Neural progenitor cell (in vitro differentiated cells): ENCODE results near the gene BCAS1. TPM values are rescaled to one million over a fixed set of nuclear protein-coding genes. Genes with fewer than 3 reads are reported as not detected.

Experiments
- DNase-seq: peaks from one replicate; pipeline ENCODE4 v3.0.0-alpha.2; 2016; ENCODE audit warnings: low spot score
- H2AFZ ChIP-seq: fragments of 200-600 bp; sonication (generic); replicated peaks from 2 replicates; pipeline ENCODE4 v1.6.1; 2016; ENCODE audit warnings: antibody characterized with exemption
- H3F3A ChIP-seq: fragments of 200-600 bp; sonication (generic); 2 replicates; pipeline ENCODE4 v1.6.1; 2016; ENCODE audit warnings: antibody characterized with exemption, low read depth
- H3K27ac ChIP-seq: fragments of 200-600 bp; sonication (generic); 2 replicates; pipeline ENCODE4 v1.5.1; 2016; ENCODE audit warnings: mild to moderate bottlenecking
- H3K27me3 ChIP-seq: fragments of 200-600 bp; sonication (generic); 2 replicates; pipeline ENCODE4 v1.6.1; 2016; ENCODE audit warnings: mild to moderate bottlenecking, moderate library complexity
- H3K36me3 ChIP-seq: fragments of 200-600 bp; sonication (generic); 2 replicates; pipeline ENCODE4 v1.5.1; 2016
- H3K4me1 ChIP-seq: fragments of 200-600 bp; sonication (generic); 2 replicates; pipeline ENCODE4 v1.6.1; 2016; ENCODE audit warnings: mixed run types
- H3K4me2 ChIP-seq: fragments of 200-600 bp; sonication (generic); 2 replicates; pipeline ENCODE4 v1.6.1; 2016
- H3K4me3 ChIP-seq: fragments of 200-600 bp; sonication (generic); 2 replicates; pipeline ENCODE4 v1.5.1; 2016
- H3K79me2 ChIP-seq: fragments of 200-600 bp; sonication (generic); 2 replicates; pipeline ENCODE4 v1.6.1; 2016; ENCODE audit warnings: low read depth
- H3K9ac ChIP-seq: fragments of 200-600 bp; sonication (generic); 2 replicates; pipeline ENCODE4 v1.6.1; 2016
- H3K9me3 ChIP-seq: fragments of 200-600 bp; sonication (generic); 2 replicates; pipeline ENCODE4 v1.5.1; 2016; ENCODE audit warnings: low read depth
- H4K20me1 ChIP-seq: fragments of 200-600 bp; sonication (generic); 2 replicates; pipeline ENCODE4 v1.6.1; 2016; ENCODE audit warnings: low read depth
- H3K27ac Mint-ChIP-seq: 3 replicates; pipeline ENCODE4 v1.8.0; 2021; ENCODE audit warnings: mixed read lengths
- H3K27me3 Mint-ChIP-seq: 2 replicates; pipeline ENCODE4 v1.8.0; 2022; ENCODE audit warnings: low read depth, mild to moderate bottlenecking, inconsistent platforms, moderate library complexity, mixed read lengths; ENCODE audit not compliant: insufficient read depth
- H3K36me3 Mint-ChIP-seq: 3 replicates; pipeline ENCODE4 v1.8.0; 2021; ENCODE audit warnings: mixed read lengths
- H3K4me1 Mint-ChIP-seq: 3 replicates; pipeline ENCODE4 v1.8.0; 2021; ENCODE audit warnings: mixed read lengths
- H3K4me3 Mint-ChIP-seq: 3 replicates; pipeline ENCODE4 v1.8.0; 2021; ENCODE audit warnings: mild to moderate bottlenecking, moderate library complexity, mixed read lengths
- H3K9me3 Mint-ChIP-seq: 3 replicates; pipeline ENCODE4 v1.8.0; 2020; ENCODE audit warnings: mixed read lengths
- CTCF ChIP-seq: fragments of 200-600 bp; sonication (generic); IDR thresholded peaks from 2 replicates; pipeline ENCODE4 v1.5.1; 2017; ENCODE audit warnings: antibody characterized with exemption, mild to moderate bottlenecking
- EZH2 ChIP-seq: fragments of 200-600 bp; sonication (generic); IDR thresholded peaks from 2 replicates; pipeline ENCODE4 v1.6.1; 2017; ENCODE audit warnings: antibody characterized with exemption, mild to moderate bottlenecking, moderate library complexity
- EZH2phosphoT487 ChIP-seq: fragments of 200-600 bp; sonication (generic); IDR thresholded peaks from 2 replicates; pipeline ENCODE4 v1.6.1; 2017; ENCODE audit warnings: antibody characterized with exemption
- total RNA-seq: library from RNA; depleted of rRNA; stranded (reverse); fragments of >200 nt; gene quantifications from 2 replicates; pipeline ENCODE4 v1.2.3, GENCODE V29; 2015; ENCODE audit warnings: low replicate concordance

BCAS1 gene
- total RNA-seq, 1 donor from 2014 or later, result not detected

GRCh38 chr20:54103762-54104600 lies 33.6 kb upstream of the BCAS1 start:
- Histone ChIP-seq H3K79me2 (no peaks in the 10 kb centered on the region), H3K27me3 (no peaks in the 10 kb centered on the region), H4K20me1 (no peaks in the 10 kb centered on the region), H3K4me3 (no peak overlapping the region), H3K4me1 (no peaks in the 10 kb centered on the region), H3K9ac (no peak overlapping the region), H3K4me2 (no peak overlapping the region), H3F3A (no peaks in the 10 kb centered on the region), H3K36me3 (no peaks in the 10 kb centered on the region), H3K27ac (no peak overlapping the region), H2AFZ (no peak overlapping the region), H3K9me3 (no peaks in the 10 kb centered on the region)
- no peak for TF ChIP-seq EZH2
- no peak for TF ChIP-seq EZH2phosphoT487
- TF ChIP-seq CTCF, result no peak
- no peaks in the 10 kb centered on the region for H3K36me3 Mint-ChIP-seq
- no peak overlapping the region for H3K27ac Mint-ChIP-seq
- DNase-seq, result no peak
- H3K4me1 Mint-ChIP-seq, result no peaks in the 10 kb centered on the region
- H3K27me3 Mint-ChIP-seq, result peaks cover 2% of the 10 kb centered on the region
- no peaks in the 10 kb centered on the region for H3K9me3 Mint-ChIP-seq
- H3K4me3 Mint-ChIP-seq, result no peak overlapping the region

- Mint-ChIP-seq H3K27me3 (peaks cover 4% of the 10 kb centered on the region), H3K4me1 (no peaks in the 10 kb centered on the region), H3K9me3 (no peaks in the 10 kb centered on the region), H3K27ac (no peak overlapping the region), H3K36me3 (no peaks in the 10 kb centered on the region), H3K4me3 (no peak overlapping the region)
- peak; percentile 82 for DNase-seq
- Histone ChIP-seq H3K4me3 (no peak overlapping the region), H3K9ac (no peak overlapping the region), H3K36me3 (no peaks in the 10 kb centered on the region), H3K9me3 (no peaks in the 10 kb centered on the region), H3K27me3 (no peaks in the 10 kb centered on the region), H3K27ac (no peak overlapping the region), H3K4me2 (no peak overlapping the region), H3K79me2 (no peaks in the 10 kb centered on the region), H3K4me1 (no peaks in the 10 kb centered on the region), H3F3A (no peaks in the 10 kb centered on the region), H2AFZ (no peak overlapping the region), H4K20me1 (no peaks in the 10 kb centered on the region)
- TF ChIP-seq EZH2phosphoT487 (no peak), CTCF (peak; percentile 86)
Measured at GRCh38 chr20:54103067-54103761, 32.8 kb upstream of the BCAS1 start.

- Mint-ChIP-seq H3K4me3 (no peak overlapping the region), H3K27ac (no peak overlapping the region), H3K4me1 (no peaks in the 10 kb centered on the region), H3K36me3 (no peaks in the 10 kb centered on the region), H3K27me3 (peaks cover 4% of the 10 kb centered on the region), H3K9me3 (no peaks in the 10 kb centered on the region)
- Histone ChIP-seq H3K4me1 (no peaks in the 10 kb centered on the region), H4K20me1 (no peaks in the 10 kb centered on the region), H3K27ac (no peak overlapping the region), H3K9me3 (no peaks in the 10 kb centered on the region), H3K4me3 (no peak overlapping the region), H3K79me2 (no peaks in the 10 kb centered on the region), H3K36me3 (no peaks in the 10 kb centered on the region), H3K4me2 (no peak overlapping the region), H3K9ac (no peak overlapping the region), H2AFZ (no peak overlapping the region), H3K27me3 (no peaks in the 10 kb centered on the region), H3F3A (no peaks in the 10 kb centered on the region)
- TF ChIP-seq EZH2 (no peak), CTCF (no peak), EZH2phosphoT487 (no peak)
- DNase-seq, result no peak
Measured at GRCh38 chr20:54102543-54102942, 32.1 kb upstream of the BCAS1 start.
